Karpas-422 (cell line): ENCODE data around the gene TWF2. TPM values are rescaled to one million over a fixed set of nuclear protein-coding genes. Genes with fewer than 3 reads are reported as not detected.
A peak's percentile ranks its signal among the peaks of the same experiment; 100 is the strongest.

Experiments
- DNase-seq: peaks from one replicate; pipeline ENCODE4 v3.0.0-alpha.2; 2015
- H2AFZ ChIP-seq: fragments of 200-600 bp; sonication (generic); 2 replicates; pipeline ENCODE4 v1.6.1; 2014; ENCODE audit warnings: antibody characterized with exemption, low read length, mixed read lengths
- H3K27ac ChIP-seq: fragments of 200-600 bp; sonication (generic); 2 replicates; pipeline ENCODE4 v1.5.1; 2014; ENCODE audit warnings: mild to moderate bottlenecking, low read length, moderate library complexity
- H3K27me3 ChIP-seq: fragments of 200-600 bp; sonication (generic); 2 replicates; pipeline ENCODE4 v1.6.1; 2014; ENCODE audit warnings: low read length, mixed read lengths
- H3K36me3 ChIP-seq: fragments of 200-600 bp; sonication (generic); 2 replicates; pipeline ENCODE4 v1.6.1; 2014; ENCODE audit warnings: low read length, mixed read lengths; ENCODE audit not compliant: insufficient read depth
- H3K4me1 ChIP-seq: fragments of 200-600 bp; sonication (generic); 2 replicates; pipeline ENCODE4 v1.6.1; 2014; ENCODE audit warnings: mild to moderate bottlenecking, low read length, mixed read lengths
- H3K4me2 ChIP-seq: fragments of 200-600 bp; sonication (generic); 2 replicates; pipeline ENCODE4 v1.6.1; 2014; ENCODE audit warnings: low read length, low read depth, mild to moderate bottlenecking; ENCODE audit not compliant: poor library complexity, severe bottlenecking
- H3K4me3 ChIP-seq: fragments of 200-600 bp; sonication (generic); 2 replicates; pipeline ENCODE4 v1.5.1; 2014; ENCODE audit warnings: mild to moderate bottlenecking, antibody characterized with exemption, low read length, mixed read lengths
- H3K79me2 ChIP-seq: fragments of 200-600 bp; sonication (generic); 2 replicates; pipeline ENCODE4 v1.6.1; 2014; ENCODE audit warnings: mild to moderate bottlenecking, low read length, mixed read lengths
- H3K9ac ChIP-seq: fragments of 200-600 bp; sonication (generic); 2 replicates; pipeline ENCODE4 v1.6.0; 2014; ENCODE audit warnings: low read length
- H3K9me2 ChIP-seq: fragments of 200-600 bp; sonication (generic), shearing (Covaris generic); replicated peaks from 2 replicates; pipeline ENCODE4 v1.6.0; 2014; ENCODE audit warnings: mild to moderate bottlenecking, low read length, moderate library complexity; ENCODE audit not compliant: insufficient read depth
- H3K9me3 ChIP-seq: fragments of 300-700, 200-600 bp; sonication (generic); 2 replicates; pipeline ENCODE4 v1.6.1; 2014; ENCODE audit warnings: low read length, mixed read lengths
- H4K20me1 ChIP-seq: fragments of 200-600 bp; sonication (generic); 2 replicates; pipeline ENCODE4 v1.6.1; 2014; ENCODE audit warnings: mild to moderate bottlenecking, antibody characterized with exemption, low read length, low read depth; ENCODE audit not compliant: insufficient read depth
- total RNA-seq: library from RNA; depleted of rRNA; stranded (reverse); fragments of >200 nt; shearing (Covaris generic); gene quantifications from 2 replicates; pipeline ENCODE4 v1.2.3, GENCODE V29; 2014; ENCODE audit warnings: low replicate concordance

The TWF2 gene
- total RNA-seq, 1 experiment from 2014 or later: 42.0 TPM

- H3K27me3 ChIP-seq: no peaks in the 10 kb centered on the region
- H3K27ac ChIP-seq: peak overlapping the region; percentile 25
- no peak overlapping the region for H2AFZ ChIP-seq
- H3K9me3 ChIP-seq: no peaks in the 10 kb centered on the region
- H3K4me2 ChIP-seq: no peak overlapping the region
- H3K36me3 ChIP-seq: peaks cover 5% of the 10 kb centered on the region
- H3K79me2 ChIP-seq: peaks cover 14% of the 10 kb centered on the region
- DNase-seq: no peak
- H3K4me1 ChIP-seq: peaks cover 46% of the 10 kb centered on the region
- H3K9me2 ChIP-seq: no peaks in the 10 kb centered on the region
- H4K20me1 ChIP-seq: peaks cover 9% of the 10 kb centered on the region; the same call in 1 of the 2 replicates
- H3K4me3 ChIP-seq: no peak overlapping the region
- peak overlapping the region; percentile 16; the same call in 1 of the 2 replicates for H3K9ac ChIP-seq
Measured at GRCh38 chr3:52232279-52233107, 6.5 kb downstream of the TWF2 start.

GRCh38 chr3:52231502-52232278, 7.3 kb downstream of the TWF2 start:
- no peak overlapping the region for H3K4me3 ChIP-seq
- H3K4me1 ChIP-seq: peaks cover 46% of the 10 kb centered on the region
- no peak overlapping the region for H3K4me2 ChIP-seq
- peak overlapping the region; percentile 33; the same call in 1 of the 2 replicates for H3K27ac ChIP-seq
- peaks cover 9% of the 10 kb centered on the region; the same call in 1 of the 2 replicates for H4K20me1 ChIP-seq
- H3K9me3 ChIP-seq: no peaks in the 10 kb centered on the region
- peaks cover 6% of the 10 kb centered on the region for H3K79me2 ChIP-seq
- DNase-seq: peak; percentile 93
- no peak overlapping the region for H2AFZ ChIP-seq
- peaks cover 5% of the 10 kb centered on the region for H3K36me3 ChIP-seq
- no peak overlapping the region for H3K9ac ChIP-seq
- no peaks in the 10 kb centered on the region for H3K27me3 ChIP-seq
- no peaks in the 10 kb centered on the region for H3K9me2 ChIP-seq

GRCh38 chr3:52230889-52231499, 8.0 kb downstream of the TWF2 start:
- Histone ChIP-seq H3K9me2 (no peaks in the 10 kb centered on the region), H3K27me3 (no peaks in the 10 kb centered on the region), H3K4me1 (peaks cover 52% of the 10 kb centered on the region), H3K36me3 (peaks cover 5% of the 10 kb centered on the region), H3K27ac (0 out of 2 replicates have a peak overlapping the region, but pooled peaks have one; percentile 33), H3K4me2 (no peak overlapping the region), H2AFZ (no peak overlapping the region), H3K9ac (no peak overlapping the region), H3K79me2 (no peaks in the 10 kb centered on the region; the same call in 1 of the 2 replicates), H3K9me3 (no peaks in the 10 kb centered on the region), H3K4me3 (no peak overlapping the region), H4K20me1 (peaks cover 9% of the 10 kb centered on the region; the same call in 1 of the 2 replicates)
- DNase-seq: no peak

- no peaks in the 10 kb centered on the region for H3K27me3 ChIP-seq
- peaks cover 9% of the 10 kb centered on the region; the same call in 1 of the 2 replicates for H4K20me1 ChIP-seq
- no peak overlapping the region for H3K4me3 ChIP-seq
- no peak for DNase-seq
- H3K9ac ChIP-seq: no peak overlapping the region
- no peak overlapping the region for H3K27ac ChIP-seq
- no peaks in the 10 kb centered on the region for H3K9me3 ChIP-seq
- H3K4me2 ChIP-seq: no peak overlapping the region
- H3K9me2 ChIP-seq: no peaks in the 10 kb centered on the region
- H3K36me3 ChIP-seq: peaks cover 5% of the 10 kb centered on the region
- no peaks in the 10 kb centered on the region; the same call in 1 of the 2 replicates for H3K79me2 ChIP-seq
- no peak overlapping the region for H2AFZ ChIP-seq
- H3K4me1 ChIP-seq: peaks cover 56% of the 10 kb centered on the region
Measured at GRCh38 chr3:52230461-52230860, 8.5 kb downstream of the TWF2 start.

- peaks cover 7% of the 10 kb centered on the region for H3K79me2 ChIP-seq
Measured at GRCh38 chr3:52229656-52230055, 9.3 kb downstream of the TWF2 start.

GRCh38 chr3:52228751-52229291, 10.1 kb downstream of the TWF2 start:
- peaks cover 19% of the 10 kb centered on the region for H4K20me1 ChIP-seq
- no peak overlapping the region for H3K4me2 ChIP-seq
- no peak overlapping the region for H3K9ac ChIP-seq
- DNase-seq: no peak
- H3K9me3 ChIP-seq: no peaks in the 10 kb centered on the region
- peak overlapping the region; percentile 99; the same call in 1 of the 2 replicates for H3K27ac ChIP-seq
- no peaks in the 10 kb centered on the region for H3K27me3 ChIP-seq
- H3K36me3 ChIP-seq: peaks cover 13% of the 10 kb centered on the region
- H3K4me1 ChIP-seq: peaks cover 65% of the 10 kb centered on the region
- H3K4me3 ChIP-seq: no peak overlapping the region
- H3K9me2 ChIP-seq: no peaks in the 10 kb centered on the region
- H3K79me2 ChIP-seq: peaks cover 16% of the 10 kb centered on the region
- no peak overlapping the region for H2AFZ ChIP-seq

More at GRCh38 chr3:52229656-52230055, 9.3 kb downstream of the TWF2 start:
- H4K20me1 ChIP-seq: peaks cover 10% of the 10 kb centered on the region
- H3K9ac ChIP-seq: no peak overlapping the region
- no peak overlapping the region for H3K4me3 ChIP-seq
- DNase-seq: no peak
- peaks cover 6% of the 10 kb centered on the region for H3K36me3 ChIP-seq
- no peaks in the 10 kb centered on the region for H3K9me3 ChIP-seq
- no peaks in the 10 kb centered on the region for H3K9me2 ChIP-seq
- H2AFZ ChIP-seq: no peak overlapping the region
- no peak overlapping the region for H3K4me2 ChIP-seq
- H3K27ac ChIP-seq: no peak overlapping the region
- peaks cover 57% of the 10 kb centered on the region for H3K4me1 ChIP-seq
- H3K27me3 ChIP-seq: no peaks in the 10 kb centered on the region

- no peak for DNase-seq
- Histone ChIP-seq H3K79me2 (peaks cover 21% of the 10 kb centered on the region), H3K9me3 (no peaks in the 10 kb centered on the region), H3K4me3 (no peak overlapping the region), H3K9ac (peak overlapping the region; percentile 72; the same call in 1 of the 2 replicates), H3K4me1 (peaks cover 69% of the 10 kb centered on the region), H4K20me1 (peaks cover 22% of the 10 kb centered on the region), H3K4me2 (no peak overlapping the region), H3K36me3 (peaks cover 19% of the 10 kb centered on the region), H3K27me3 (no peaks in the 10 kb centered on the region), H2AFZ (no peak overlapping the region), H3K27ac (peak overlapping the region; percentile 99), H3K9me2 (no peaks in the 10 kb centered on the region)
Measured at GRCh38 chr3:52228266-52228665, 10.7 kb downstream of the TWF2 start.
